NCI-H1105 treated with DMSO at 0.1 percent for 48 hours (cell line): ENCODE measurements around the gene SS18.
A peak's percentile ranks its signal among the peaks of the same experiment; 100 is the strongest.
"Not testable (repeated sequence)": the region's sequence is repeated elsewhere in the genome, so short reads cannot be mapped to it uniquely, and the experiment has no call there.

Experiments used
- DNase-seq: peaks from one replicate; lab custom pipeline; 2025; lab: John Stamatoyannopoulos, UW

Gene SS18, protein sequence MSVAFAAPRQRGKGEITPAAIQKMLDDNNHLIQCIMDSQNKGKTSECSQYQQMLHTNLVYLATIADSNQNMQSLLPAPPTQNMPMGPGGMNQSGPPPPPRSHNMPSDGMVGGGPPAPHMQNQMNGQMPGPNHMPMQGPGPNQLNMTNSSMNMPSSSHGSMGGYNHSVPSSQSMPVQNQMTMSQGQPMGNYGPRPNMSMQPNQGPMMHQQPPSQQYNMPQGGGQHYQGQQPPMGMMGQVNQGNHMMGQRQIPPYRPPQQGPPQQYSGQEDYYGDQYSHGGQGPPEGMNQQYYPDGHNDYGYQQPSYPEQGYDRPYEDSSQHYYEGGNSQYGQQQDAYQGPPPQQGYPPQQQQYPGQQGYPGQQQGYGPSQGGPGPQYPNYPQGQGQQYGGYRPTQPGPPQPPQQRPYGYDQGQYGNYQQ

GRCh38 chr18:26090130-26091046 lies at the start of gene SS18:
SS18 (minus strand) TSS chr18:26090613; CDS start chr18:26090569, 44 bp downstream.
- DNase-seq = peak; percentile 86

DNA sequence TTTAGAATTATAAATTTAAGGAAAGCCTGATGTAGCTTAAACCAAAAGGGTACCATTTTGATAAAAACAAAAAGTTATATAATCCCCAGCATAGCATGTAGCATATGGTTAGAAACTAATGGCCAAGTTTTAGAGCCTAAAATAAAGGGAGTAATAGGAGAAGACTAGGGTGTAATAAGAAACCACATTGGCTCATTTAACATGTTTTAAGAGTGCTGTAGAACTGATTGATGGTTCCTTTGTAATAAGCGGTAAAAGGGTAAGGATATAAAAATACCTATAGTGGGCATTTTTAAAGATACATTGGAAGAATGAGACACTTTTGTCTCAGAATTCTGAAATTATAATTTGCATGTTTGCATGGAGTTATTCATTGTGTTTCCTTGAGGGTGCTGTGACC lies 45.1 kb upstream of the SS18 start:
- no peak for DNase-seq

DNA sequence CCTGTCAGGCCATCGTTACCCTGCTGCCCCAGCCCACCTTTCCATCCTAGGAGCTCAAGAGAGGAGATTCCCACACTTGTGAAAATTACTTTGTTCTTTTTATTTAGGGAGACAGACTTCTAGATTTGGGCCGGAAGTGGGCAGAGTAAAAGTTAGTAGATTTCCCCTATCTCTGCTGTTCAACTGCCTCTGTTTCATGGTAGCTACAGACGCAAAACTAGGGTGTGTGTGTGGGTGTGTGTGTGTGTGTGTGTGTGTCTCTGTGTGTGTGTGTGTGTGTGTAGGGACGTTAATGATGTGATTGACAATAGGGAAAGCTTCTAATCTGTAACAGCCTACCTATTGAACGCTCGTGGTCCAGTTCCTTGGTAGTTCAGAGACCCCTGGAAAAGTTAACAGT lies 43.7 kb upstream of the SS18 start:
- no peak for DNase-seq

DNA sequence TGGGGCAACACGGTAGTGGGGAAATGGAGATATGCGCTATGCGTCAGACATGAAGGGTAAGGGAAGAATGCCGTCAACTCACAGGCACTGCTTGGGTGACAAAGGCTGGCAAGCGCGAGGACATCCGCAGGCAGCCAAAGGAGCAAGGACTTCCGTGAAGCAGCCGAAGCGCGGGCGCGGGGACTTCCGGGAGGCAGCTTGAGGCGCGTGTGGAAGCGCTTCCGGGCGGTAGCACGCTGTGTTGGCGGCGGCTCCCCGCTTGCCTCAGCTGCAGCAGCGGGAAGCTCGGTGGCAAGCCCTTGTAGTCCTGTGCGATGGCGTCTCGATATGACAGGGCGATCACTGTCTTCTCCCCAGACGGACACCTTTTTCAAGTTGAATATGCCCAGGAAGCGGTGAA lies 43.2 kb upstream of the SS18 start, which contains the start of gene PSMA8:
TSS of gene PSMA8 (plus strand) at position 218 of the 400 bp plus-strand sequence. CDS start at position 315, 97 bp downstream.
- no peak for DNase-seq

DNA sequence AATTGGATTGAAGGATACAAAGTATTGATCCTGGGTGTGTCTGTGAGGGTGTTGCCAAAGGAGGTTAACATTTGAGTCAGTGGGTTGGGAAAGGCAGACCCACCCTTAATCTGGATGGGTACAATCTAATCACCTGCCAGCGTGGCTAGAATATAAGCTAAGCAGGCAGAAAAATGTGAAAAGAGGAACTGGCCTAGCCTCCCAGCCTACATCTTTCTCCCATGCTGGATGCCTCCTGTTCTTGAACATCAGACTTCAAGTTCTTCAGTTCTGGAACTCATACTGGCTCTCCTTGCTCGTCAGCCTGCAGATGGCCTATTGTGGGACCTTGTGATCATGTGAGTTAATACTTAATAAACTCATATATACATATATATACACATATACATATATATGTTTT lies 37.8 kb upstream of the SS18 start:
- DNase-seq = not testable (repeated sequence)

GRCh38 chr18:26127786-26128185 lies 37.4 kb upstream of the SS18 start:
- DNase-seq = no peak

GRCh38 chr18:26121994-26122393 lies 31.6 kb upstream of the SS18 start:
- DNase-seq = not testable (repeated sequence)

DNA sequence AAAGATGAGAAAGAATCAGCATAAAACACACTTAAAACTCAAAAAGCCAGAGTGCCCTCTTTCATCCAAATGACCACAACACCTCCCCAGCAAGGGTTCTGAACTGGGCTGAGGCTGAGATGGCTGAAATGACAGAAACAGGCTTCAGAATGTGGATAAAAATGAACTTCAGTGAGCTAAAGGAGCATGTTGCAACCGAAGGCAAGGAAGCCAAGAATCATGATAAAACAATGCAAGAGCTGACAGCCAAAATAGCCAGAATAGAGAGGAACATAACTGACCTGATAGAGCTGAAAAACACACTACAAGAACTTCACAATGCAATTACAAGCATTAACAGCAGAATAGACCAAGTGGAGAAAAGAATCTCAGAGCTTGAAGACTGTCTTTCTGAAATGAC lies 31.1 kb upstream of the SS18 start:
- DNase-seq = no peak

DNA sequence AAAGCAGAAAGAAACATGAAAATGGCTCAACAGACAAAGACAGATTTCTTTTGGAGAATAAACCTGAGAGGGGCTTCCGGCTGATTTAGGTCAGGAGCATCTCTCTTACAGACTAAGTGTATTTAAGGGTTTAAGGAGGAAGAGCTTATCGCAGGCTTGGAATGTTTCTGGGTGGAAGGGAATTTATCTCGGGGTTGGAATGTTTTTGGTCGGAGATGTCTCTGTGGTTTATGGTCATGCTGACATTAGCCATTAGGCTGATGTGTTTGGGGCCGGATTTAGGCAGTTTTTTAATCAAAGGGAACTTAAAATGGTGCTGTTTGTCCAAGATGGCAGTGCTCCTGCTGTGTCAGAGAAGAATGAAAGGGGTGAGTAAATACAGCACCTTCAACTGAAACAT lies 28.8 kb upstream of the SS18 start:
- no peak for DNase-seq

- no peak for DNase-seq
Observed at GRCh38 chr18:26104035-26104434, 13.6 kb upstream of the SS18 start.

DNA sequence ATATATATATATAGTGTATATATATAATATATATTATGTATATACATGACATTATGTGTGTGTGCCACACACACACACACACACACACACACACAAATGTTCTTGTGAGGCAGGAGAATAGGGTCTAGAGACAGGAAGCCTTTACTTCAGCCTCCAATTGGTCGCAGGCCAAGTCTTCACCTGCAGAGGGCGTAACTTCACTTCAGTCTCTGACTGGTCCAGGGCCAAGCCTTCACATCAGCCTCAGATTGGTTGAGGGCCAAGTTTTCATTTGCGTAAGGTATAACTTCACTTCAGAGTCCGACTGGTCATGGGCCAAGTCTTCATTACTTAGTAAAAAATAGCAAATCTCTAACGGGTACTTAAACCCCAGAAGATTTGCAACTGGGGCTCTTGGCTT lies 13.2 kb upstream of the SS18 start:
- no peak for DNase-seq

GRCh38 chr18:26097563-26097962 lies 7.2 kb upstream of the SS18 start:
- no peak for DNase-seq

- DNase-seq = no peak
Observed at GRCh38 chr18:26096852-26097251, 6.4 kb upstream of the SS18 start.

- no peak for DNase-seq
Observed at GRCh38 chr18:26091047-26091630, 726 bp upstream of the SS18 start.

- DNase-seq = peak; percentile 49
Observed at GRCh38 chr18:26089293-26090129, 902 bp downstream of the SS18 start.

GRCh38 chr18:26088487-26088886 lies 1.9 kb downstream of the SS18 start:
- DNase-seq = no peak

- DNase-seq = no peak
Observed at GRCh38 chr18:26086959-26087358, 3.5 kb downstream of the SS18 start.

- DNase-seq = no peak
Observed at GRCh38 chr18:26085056-26085455, 5.4 kb downstream of the SS18 start.

DNA sequence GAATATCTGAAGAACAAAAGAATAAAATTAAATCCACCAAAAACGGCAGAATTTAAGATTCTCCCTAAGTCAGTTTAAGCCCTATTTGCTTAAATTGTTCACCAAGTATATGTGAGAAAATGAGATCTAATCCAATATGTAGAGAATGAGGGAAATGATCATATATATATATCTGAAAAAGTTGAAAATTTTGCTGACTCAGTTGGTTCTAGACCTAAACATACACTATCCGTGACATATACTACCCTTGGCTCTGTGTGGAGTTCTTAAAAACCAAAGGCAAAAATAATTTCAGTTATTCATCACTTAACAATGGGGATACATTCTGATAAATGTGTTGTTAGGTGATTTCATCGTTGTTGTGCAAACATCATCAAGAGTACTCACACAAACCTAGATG lies 7.3 kb downstream of the SS18 start:
- DNase-seq = no peak

- DNase-seq = no peak
Observed at GRCh38 chr18:26082475-26082874, 7.9 kb downstream of the SS18 start.

DNA sequence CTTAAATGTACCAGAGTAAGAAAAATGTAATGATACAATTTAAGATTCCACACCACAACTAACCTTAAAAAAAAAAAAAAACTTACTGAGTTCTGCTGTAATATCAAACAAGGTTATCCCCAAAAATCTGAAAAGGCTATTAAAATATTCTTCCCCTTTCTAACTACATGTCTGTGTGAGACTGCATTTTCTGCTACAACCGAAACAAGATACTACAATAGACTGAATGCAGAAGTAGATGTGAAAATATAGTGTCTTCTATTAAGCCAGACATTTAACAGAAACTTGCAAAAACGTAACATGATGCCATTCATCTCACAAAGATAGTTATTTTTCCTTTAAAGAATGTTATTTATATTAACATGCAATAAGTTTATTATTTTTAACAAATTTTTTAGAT lies 16.2 kb downstream of the SS18 start:
- DNase-seq = no peak

DNA sequence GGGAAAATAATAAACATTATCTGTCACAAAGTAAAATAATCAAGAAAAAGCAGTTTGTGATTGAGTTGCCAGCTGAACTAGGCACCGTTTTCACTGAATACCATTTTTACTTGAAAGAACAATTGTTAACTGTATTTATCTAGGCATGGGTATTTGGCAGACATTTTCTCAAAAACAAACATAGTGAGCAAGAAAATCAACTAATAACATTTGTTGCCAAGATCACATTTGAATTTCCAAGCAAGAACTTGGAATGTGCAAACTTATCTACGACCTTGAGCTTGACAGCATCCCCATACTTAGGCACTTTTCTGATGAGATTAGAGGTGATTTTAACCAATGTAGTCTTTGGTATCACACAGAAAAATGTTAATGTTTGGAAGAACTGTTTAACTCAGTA lies 16.7 kb downstream of the SS18 start:
- no peak for DNase-seq
